HCT116 (cell line): ENCODE results near the gene PRKAG2. TPM values are rescaled to one million over a fixed set of nuclear protein-coding genes. Genes with fewer than 3 reads are reported as not detected.

Experiments
- ATAC-seq: fragments of 200-7000 bp; cut with Tn5 transposase; 2 replicates; pipeline ENCODE4 v1.9.1; 2020; ENCODE audit warnings: mild to moderate bottlenecking, moderate library complexity
- BruUV-seq: library from RNA; stranded (reverse); fragments of 400-500 nt; replicated peaks from 2 replicates; lab custom pipeline; 2021; lab: Mats Ljungman, UMichigan
- CTCF ChIA-PET: fragments of 300-600 bp; sonication (Branson Sonifier 250); formaldehyde crosslinking; loops from one replicate; lab custom pipeline; 2021; ENCODE audit warnings: antibody characterized with exemption; lab: Charles Lee
- POLR2A ChIA-PET: fragments of 300-600, 350-600 bp; sonication (Branson Sonifier 250); formaldehyde crosslinking; loops from one replicate; lab custom pipeline; 2021; ENCODE audit warnings: antibody characterized with exemption; lab: Charles Lee
- RAD21 ChIA-PET, 2 experiments: fragments of 300-600 bp; sonication (Branson Sonifier 250); formaldehyde crosslinking; loops; one replicate each; lab custom pipeline; 2023; ENCODE audit warnings: low total read pairs in 2 of 2; ENCODE audit not compliant: uncharacterized antibody in 2 of 2, unreplicated experiment in 2 of 2, low non-redundant PET in 1 of 2; lab: Charles Lee
- DNase-seq: peaks from one replicate; pipeline ENCODE4 v3.0.0-alpha.2; 2010; ENCODE audit warnings: low read depth, low spot score
- H2AFZ ChIP-seq: fragments of 200-600 bp; shearing (Covaris generic), sonication (generic); 2 replicates; pipeline ENCODE4 v1.6.1; 2017; ENCODE audit warnings: low read depth, mixed run types, mixed read lengths, antibody characterized with exemption, low read length; ENCODE audit not compliant: poor library complexity, severe bottlenecking
- H3K27ac ChIP-seq: 2 replicates; pipeline ENCODE4 v1.5.1; 2012; ENCODE audit warnings: low read depth, low read length
- H3K27me3 ChIP-seq: fragments of 200-600 bp; sonication (generic); 2 replicates; pipeline ENCODE4 v1.6.1; 2016; ENCODE audit warnings: mixed run types, low read length, mixed read lengths; ENCODE audit not compliant: insufficient read depth
- H3K36me3 ChIP-seq, 2 experiments: fragments of 200-500 bp in 1 of 2; fragments of 200-600 bp in 1 of 2; sonication (Bioruptor generic) in 1 of 2; sonication (generic) in 1 of 2; 2 replicates each; pipeline versions ENCODE4 v1.5.1 to v1.6.1; 2014 to 2016; ENCODE audit warnings: low read length in 2 of 2, inconsistent platforms in 1 of 2, mixed read lengths in 1 of 2, mixed run types in 1 of 2; ENCODE audit not compliant: insufficient read depth in 2 of 2, control insufficient read depth in 1 of 2
- H3K4me1 ChIP-seq, 2 experiments: fragments of 200-600 bp in 1 of 2; sonication (generic) in 1 of 2; 2 replicates each; pipeline versions ENCODE4 v1.5.1 to v1.6.1; 2012 to 2017; ENCODE audit warnings: low read length in 2 of 2, inconsistent platforms in 1 of 2, mild to moderate bottlenecking in 1 of 2, mixed read lengths in 1 of 2, mixed run types in 1 of 2, moderate library complexity in 1 of 2; ENCODE audit not compliant: insufficient read depth in 2 of 2, control insufficient read depth in 1 of 2
- H3K4me2 ChIP-seq: fragments of 200-600 bp; sonication (generic); 2 replicates; pipeline ENCODE4 v1.6.1; 2017; ENCODE audit warnings: mixed run types, low read length, mixed read lengths
- H3K4me3 ChIP-seq, 2 experiments: fragments of 200-600 bp in 1 of 2; sonication (generic) in 1 of 2; replicated peaks in 1 of 2; 2 replicates each; pipeline ENCODE4 v1.5.1; 2011 to 2016; ENCODE audit warnings: low read length in 2 of 2, control low read depth in 1 of 2, low read depth in 1 of 2, mild to moderate bottlenecking in 1 of 2, mixed read lengths in 1 of 2, mixed run types in 1 of 2
- H3K79me2 ChIP-seq: fragments of 200-600 bp; sonication (generic); 2 replicates; pipeline ENCODE4 v1.6.1; 2017; ENCODE audit warnings: mild to moderate bottlenecking, mixed run types, low read length, moderate library complexity, mixed read lengths; ENCODE audit not compliant: insufficient read depth
- H3K9ac ChIP-seq: fragments of 200-600 bp; sonication (generic); 2 replicates; pipeline ENCODE4 v1.6.1; 2016; ENCODE audit warnings: low read length, mixed read lengths
- H3K9me2 ChIP-seq: fragments of 200-600 bp; sonication (generic), shearing (Covaris generic); 2 replicates; pipeline ENCODE4 v1.6.1; 2017; ENCODE audit warnings: mixed run types, mild to moderate bottlenecking, moderate library complexity; ENCODE audit not compliant: insufficient read depth
- H3K9me3 ChIP-seq, 2 experiments: fragments of 200-500 bp in 1 of 2; fragments of 200-600 bp in 1 of 2; sonication (Bioruptor generic) in 1 of 2; sonication (generic) in 1 of 2; 2 replicates each; pipeline ENCODE4 v1.6.1; 2014 to 2017; ENCODE audit warnings: low read length in 2 of 2, mixed read lengths in 2 of 2, inconsistent platforms in 1 of 2, low read depth in 1 of 2, mild to moderate bottlenecking in 1 of 2, mixed run types in 1 of 2, moderate library complexity in 1 of 2; ENCODE audit not compliant: control insufficient read depth in 1 of 2, insufficient read depth in 1 of 2
- H4K20me1 ChIP-seq: fragments of 200-600 bp; sonication (generic), shearing (Covaris generic); 2 replicates; pipeline ENCODE4 v1.6.1; 2017; ENCODE audit warnings: mixed run types, mild to moderate bottlenecking, moderate library complexity; ENCODE audit not compliant: insufficient read depth
- CEBPB ChIP-seq: IDR thresholded peaks from 2 replicates; pipeline ENCODE4 v1.6.1; 2012; ENCODE audit warnings: low read depth
- MAX ChIP-seq: IDR thresholded peaks from 2 replicates; pipeline ENCODE4 v1.6.1; 2012
- RAD21 ChIP-seq: IDR thresholded peaks from 2 replicates; pipeline ENCODE4 v1.6.1; 2012; ENCODE audit warnings: low read depth, mild to moderate bottlenecking
- SIN3A ChIP-seq: IDR thresholded peaks from 2 replicates; pipeline ENCODE4 v1.6.1; 2012; ENCODE audit warnings: low read depth
- SP1 ChIP-seq: IDR thresholded peaks from 2 replicates; pipeline ENCODE4 v1.6.1; 2012; ENCODE audit warnings: low read depth
- intact Hi-C: fragments of 100-400 bp; cut with micrococcal nuclease; formaldehyde crosslinking; loops from 2 replicates; pipeline ENCODE4 v1.10.0; 2022
- total RNA-seq: library from RNA; stranded (reverse); gene quantifications from one replicate; pipeline ENCODE4 v1.2.1, GENCODE V29; 2021; ENCODE audit not compliant: unreplicated experiment
- TF ChIP-seq, protein P1 (sequence below): IDR thresholded peaks from 2 replicates; pipeline ENCODE4 v1.6.1; 2012
- TF ChIP-seq, protein P2 (sequence below): IDR thresholded peaks from 2 replicates; pipeline ENCODE4 v1.6.1; 2012; ENCODE audit warnings: low read depth

Gene PRKAG2
- total RNA-seq, 1 experiment from 2014 or later = 23.6 TPM

DNA sequence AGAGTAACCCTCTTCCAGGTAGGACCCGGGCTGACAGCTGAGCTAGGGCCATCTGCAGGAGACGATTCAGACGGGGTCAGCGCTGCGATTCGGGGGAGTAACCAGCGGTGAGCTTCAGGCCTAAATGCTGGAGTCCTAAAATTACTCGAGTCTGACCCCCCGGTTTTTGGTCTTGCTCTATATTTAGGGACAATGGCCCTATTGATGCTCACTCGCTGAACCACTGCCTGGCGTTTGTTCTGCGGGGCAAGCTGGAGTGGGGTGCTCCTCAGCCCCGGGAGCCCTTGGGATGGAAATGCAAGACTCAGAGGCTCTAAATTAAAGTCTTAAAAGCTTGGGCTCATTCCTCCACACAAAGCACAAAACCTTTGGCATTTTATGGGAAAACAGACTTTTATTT lies 120.0 kb downstream of the PRKAG2 start:
- intact Hi-C loops = loop anchor here (5.0 to 10.0 kb wide), 3 partner anchors 120 to 442 kb away; partner anchors contain the start of gene PRKAG2

More for the DNA sequence above, 120.0 kb downstream of the PRKAG2 start:
- Histone ChIP-seq H3K9me3 (no peaks in the 10 kb centered on the region), H3K4me1 (peaks cover 25 to 57% of the 10 kb centered on the region in 2 experiments), H2AFZ (no peak overlapping the region), H3K4me3 (no peak overlapping the region), H3K79me2 (no peaks in the 10 kb centered on the region), H3K36me3 (no peaks in the 10 kb centered on the region), H3K9me2 (no peaks in the 10 kb centered on the region), H4K20me1 (no peaks in the 10 kb centered on the region), H3K27ac (no peak overlapping the region), H3K9ac (no peak overlapping the region), H3K27me3 (no peaks in the 10 kb centered on the region), H3K4me2 (no peak overlapping the region)
- BruUV-seq = no TSS peak
- ATAC-seq = no peak
- ChIA-PET RAD21 (no interaction called here), CTCF (no interaction called here), POLR2A (no interaction called here)
- DNase-seq = no peak
- TF ChIP-seq, protein P1, sequence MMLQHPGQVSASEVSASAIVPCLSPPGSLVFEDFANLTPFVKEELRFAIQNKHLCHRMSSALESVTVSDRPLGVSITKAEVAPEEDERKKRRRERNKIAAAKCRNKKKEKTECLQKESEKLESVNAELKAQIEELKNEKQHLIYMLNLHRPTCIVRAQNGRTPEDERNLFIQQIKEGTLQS = no peak
- TF ChIP-seq MAX (no peak), CEBPB (no peak), SP1 (no peak), RAD21 (no peak), SIN3A (no peak)
- TF ChIP-seq, protein P2, sequence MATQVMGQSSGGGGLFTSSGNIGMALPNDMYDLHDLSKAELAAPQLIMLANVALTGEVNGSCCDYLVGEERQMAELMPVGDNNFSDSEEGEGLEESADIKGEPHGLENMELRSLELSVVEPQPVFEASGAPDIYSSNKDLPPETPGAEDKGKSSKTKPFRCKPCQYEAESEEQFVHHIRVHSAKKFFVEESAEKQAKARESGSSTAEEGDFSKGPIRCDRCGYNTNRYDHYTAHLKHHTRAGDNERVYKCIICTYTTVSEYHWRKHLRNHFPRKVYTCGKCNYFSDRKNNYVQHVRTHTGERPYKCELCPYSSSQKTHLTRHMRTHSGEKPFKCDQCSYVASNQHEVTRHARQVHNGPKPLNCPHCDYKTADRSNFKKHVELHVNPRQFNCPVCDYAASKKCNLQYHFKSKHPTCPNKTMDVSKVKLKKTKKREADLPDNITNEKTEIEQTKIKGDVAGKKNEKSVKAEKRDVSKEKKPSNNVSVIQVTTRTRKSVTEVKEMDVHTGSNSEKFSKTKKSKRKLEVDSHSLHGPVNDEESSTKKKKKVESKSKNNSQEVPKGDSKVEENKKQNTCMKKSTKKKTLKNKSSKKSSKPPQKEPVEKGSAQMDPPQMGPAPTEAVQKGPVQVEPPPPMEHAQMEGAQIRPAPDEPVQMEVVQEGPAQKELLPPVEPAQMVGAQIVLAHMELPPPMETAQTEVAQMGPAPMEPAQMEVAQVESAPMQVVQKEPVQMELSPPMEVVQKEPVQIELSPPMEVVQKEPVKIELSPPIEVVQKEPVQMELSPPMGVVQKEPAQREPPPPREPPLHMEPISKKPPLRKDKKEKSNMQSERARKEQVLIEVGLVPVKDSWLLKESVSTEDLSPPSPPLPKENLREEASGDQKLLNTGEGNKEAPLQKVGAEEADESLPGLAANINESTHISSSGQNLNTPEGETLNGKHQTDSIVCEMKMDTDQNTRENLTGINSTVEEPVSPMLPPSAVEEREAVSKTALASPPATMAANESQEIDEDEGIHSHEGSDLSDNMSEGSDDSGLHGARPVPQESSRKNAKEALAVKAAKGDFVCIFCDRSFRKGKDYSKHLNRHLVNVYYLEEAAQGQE = no peak
